NCI-H1417 treated with DMSO at 0.1 percent for 48 hours (cell line): Measurements from ENCODE around the gene CSMD2.

Experiments used
- DNase-seq: peaks from one replicate; lab custom pipeline; 2025; lab: John Stamatoyannopoulos, UW

CSMD2 gene

DNA sequence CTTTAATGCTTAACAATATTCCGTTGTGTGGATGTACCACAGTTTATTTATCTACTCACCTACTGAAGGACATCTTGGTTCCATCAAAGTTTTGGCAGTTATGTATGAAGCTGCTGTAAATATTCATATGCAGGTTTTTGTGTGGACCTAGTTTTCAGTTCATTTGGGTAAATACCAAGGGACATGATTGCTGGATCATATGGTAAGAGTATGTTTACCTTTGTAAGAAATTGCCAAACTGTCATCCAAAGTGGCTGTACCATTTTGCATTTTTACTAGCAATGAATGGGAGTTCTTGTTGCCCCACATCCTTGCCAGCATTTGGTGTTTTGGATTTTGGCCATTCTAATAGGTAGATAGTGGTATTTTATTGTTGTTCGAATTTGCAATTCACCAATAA is 682.6 kb downstream of the CSMD2 start:
- no peak for DNase-seq

DNA sequence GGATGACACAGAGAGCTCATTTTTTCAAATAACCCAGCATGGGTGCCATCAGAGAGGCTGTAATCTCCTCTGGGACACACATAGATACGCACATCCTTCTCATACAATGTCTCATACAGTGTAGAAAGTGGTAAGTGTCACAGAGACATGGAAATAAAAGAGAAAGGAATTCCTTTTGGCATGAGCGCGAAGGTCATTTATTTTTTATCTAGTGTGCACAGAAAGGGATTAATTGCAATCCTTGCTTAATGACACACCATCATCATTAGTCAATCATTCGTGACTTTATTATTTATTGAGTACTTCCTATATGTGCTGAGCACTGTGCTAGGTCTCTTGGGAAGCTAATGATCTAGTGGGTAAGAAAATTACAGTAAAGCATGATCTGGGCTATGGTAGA is 687.6 kb downstream of the CSMD2 start:
- DNase-seq = no peak

DNA sequence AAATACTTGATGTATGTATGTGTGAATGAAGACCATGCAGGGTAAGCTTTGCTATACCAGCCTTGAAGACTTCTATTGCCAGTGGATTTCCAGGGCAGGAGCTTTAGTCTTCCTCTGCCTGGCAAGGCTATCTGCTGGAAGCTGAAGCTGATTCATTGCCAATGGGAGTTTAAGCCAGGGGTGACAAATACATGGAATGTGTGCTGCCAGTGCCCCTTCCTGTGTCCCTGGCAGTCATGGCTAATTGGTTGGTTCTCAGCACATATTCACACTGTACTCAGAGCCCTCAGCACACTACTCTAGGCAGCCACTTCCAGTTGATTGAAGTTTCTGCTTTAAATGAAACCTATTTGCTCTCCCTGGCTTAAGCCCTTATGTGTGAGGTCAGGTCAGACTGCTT is 691.1 kb downstream of the CSMD2 start:
- DNase-seq = no peak

DNA sequence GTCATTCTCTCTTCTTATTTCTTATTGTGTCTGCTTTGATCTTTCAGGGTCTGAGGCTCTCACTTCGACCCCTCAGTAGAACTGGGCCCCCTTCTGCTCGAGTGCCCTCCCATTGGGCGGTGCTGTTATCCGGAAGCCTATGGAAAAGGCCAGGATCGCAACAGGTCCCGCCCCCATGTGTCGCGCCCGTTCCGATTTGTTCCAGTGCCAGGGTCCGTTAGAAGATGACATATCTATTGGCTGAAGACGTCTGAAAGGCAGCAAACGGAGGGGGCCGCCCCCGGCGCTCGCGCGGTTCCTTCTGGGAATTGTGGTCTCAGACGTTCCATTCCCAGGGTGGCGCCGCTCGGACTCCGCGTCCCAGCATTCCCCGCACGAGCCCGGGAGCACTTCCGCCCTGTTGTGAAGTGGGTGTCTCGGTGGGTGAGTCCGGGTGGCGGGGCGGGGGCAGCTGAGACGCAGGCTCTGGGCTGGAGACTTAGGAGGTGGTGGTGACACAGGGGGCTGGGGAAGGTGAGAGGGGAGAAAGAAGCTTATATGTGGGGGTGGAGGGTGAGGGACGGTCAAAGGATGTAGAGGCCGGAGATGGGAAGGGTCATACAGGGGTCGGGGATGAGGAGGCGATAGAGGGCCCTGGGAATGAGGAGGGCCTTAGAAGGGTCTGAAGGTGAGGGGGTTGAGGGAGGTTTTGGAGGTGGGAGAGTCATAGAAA is 692.6 kb downstream of the CSMD2 start, which contains the start of gene ZSCAN20:
Gene ZSCAN20 (plus strand): TSS at position 377 of the 712 bp plus-strand sequence. CDS start 6,644 bp downstream, outside the sequence.
- peak; percentile 90 for DNase-seq

- DNase-seq = no peak
Observed at GRCh38 chr1:33471416-33471815, 693.6 kb downstream of the CSMD2 start.

- peak; percentile 75 for DNase-seq
Observed at GRCh38 chr1:33470495-33471012, 694.5 kb downstream of the CSMD2 start.

GRCh38 chr1:33469691-33470090 is 695.3 kb downstream of the CSMD2 start:
- no peak for DNase-seq

DNA sequence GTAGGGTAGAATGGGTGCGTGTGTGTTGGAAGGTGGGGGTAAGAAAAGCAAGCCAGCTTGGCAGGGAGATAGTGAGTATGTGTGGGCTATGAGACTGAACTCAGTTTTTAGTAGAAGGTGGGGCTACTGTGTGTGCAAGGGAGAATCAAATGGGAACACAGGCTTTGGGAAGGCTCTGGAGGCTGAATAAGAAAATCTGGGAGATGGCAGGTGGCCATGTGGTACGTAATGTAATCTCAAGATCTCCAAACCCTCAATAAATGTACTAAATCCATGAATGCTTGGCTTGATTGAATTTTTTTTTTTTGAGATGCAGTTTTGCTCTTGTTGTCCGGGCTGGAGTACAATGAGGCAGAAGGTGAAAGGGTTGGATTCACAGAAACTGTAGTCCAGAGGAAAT is 696.1 kb downstream of the CSMD2 start:
- no peak for DNase-seq

- DNase-seq = no peak
Observed at GRCh38 chr1:33468531-33468930, 696.5 kb downstream of the CSMD2 start.

- no peak for DNase-seq
Observed at GRCh38 chr1:33468011-33468410, 697.0 kb downstream of the CSMD2 start.

DNA sequence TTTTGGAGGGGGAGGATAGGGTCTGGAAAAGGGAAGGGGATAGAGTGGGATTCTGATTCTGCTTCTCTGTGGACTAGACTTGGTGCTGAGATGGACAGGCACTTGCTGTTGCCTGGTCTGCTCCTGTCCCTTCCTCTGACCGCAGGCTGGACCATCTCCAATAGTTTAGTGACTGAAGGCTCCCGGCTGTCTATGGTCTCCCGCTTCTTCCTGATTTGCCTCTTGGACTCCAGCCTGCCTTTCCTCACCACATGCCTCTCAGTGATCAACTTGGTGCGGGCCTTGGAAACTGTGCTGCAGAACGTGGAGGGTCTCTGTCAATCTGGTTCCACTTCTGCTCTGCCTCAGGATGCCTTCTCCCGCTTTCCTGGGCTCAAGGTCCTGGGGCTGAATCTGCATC is 698.9 kb downstream of the CSMD2 start:
- DNase-seq = no peak

- DNase-seq = no peak
Observed at GRCh38 chr1:33465316-33465715, 699.7 kb downstream of the CSMD2 start.

- DNase-seq = no peak
Observed at GRCh38 chr1:33464552-33464951, 700.5 kb downstream of the CSMD2 start.
